ENCODE results near the gene ADGRG3. TPM values are rescaled to one million over a fixed set of nuclear protein-coding genes. Genes with fewer than 3 reads are reported as not detected.

The ADGRG3 gene
- total and polyA plus RNA-seq, 10 of the 15 experiments (the other 5 are each of a cell fraction or from before 2014, with no cell fraction given) = 0.10 to 0.11 (median 0.10) TPM; not detected in 7

GRCh38 chr16:57704011-57704904 is 36.2 kb downstream of the ADGRG3 start (continued):
- TF ChIP-seq PRDM15 (CRISPR knock-in tag; IDR thresholded peaks at IDR 0.05) (no peak), IKZF2 (IDR thresholded peaks at IDR 0.05) (no peak), TARDBP (IDR thresholded peaks at IDR 0.05; ENCODE audit: borderline replicate concordance) (no peak), NFYB (IDR thresholded peaks at IDR 0.05; ENCODE audit: insufficient read depth, low read depth, low read length) (no peak), RB1 (IDR thresholded peaks at IDR 0.05; ENCODE audit: borderline replicate concordance) (no peak), ZBTB11 (CRISPR knock-in tag; IDR thresholded peaks at IDR 0.05) (no peak), CHD4 (IDR thresholded peaks at IDR 0.05) (no peak)
- TF ChIP-seq, protein P1, sequence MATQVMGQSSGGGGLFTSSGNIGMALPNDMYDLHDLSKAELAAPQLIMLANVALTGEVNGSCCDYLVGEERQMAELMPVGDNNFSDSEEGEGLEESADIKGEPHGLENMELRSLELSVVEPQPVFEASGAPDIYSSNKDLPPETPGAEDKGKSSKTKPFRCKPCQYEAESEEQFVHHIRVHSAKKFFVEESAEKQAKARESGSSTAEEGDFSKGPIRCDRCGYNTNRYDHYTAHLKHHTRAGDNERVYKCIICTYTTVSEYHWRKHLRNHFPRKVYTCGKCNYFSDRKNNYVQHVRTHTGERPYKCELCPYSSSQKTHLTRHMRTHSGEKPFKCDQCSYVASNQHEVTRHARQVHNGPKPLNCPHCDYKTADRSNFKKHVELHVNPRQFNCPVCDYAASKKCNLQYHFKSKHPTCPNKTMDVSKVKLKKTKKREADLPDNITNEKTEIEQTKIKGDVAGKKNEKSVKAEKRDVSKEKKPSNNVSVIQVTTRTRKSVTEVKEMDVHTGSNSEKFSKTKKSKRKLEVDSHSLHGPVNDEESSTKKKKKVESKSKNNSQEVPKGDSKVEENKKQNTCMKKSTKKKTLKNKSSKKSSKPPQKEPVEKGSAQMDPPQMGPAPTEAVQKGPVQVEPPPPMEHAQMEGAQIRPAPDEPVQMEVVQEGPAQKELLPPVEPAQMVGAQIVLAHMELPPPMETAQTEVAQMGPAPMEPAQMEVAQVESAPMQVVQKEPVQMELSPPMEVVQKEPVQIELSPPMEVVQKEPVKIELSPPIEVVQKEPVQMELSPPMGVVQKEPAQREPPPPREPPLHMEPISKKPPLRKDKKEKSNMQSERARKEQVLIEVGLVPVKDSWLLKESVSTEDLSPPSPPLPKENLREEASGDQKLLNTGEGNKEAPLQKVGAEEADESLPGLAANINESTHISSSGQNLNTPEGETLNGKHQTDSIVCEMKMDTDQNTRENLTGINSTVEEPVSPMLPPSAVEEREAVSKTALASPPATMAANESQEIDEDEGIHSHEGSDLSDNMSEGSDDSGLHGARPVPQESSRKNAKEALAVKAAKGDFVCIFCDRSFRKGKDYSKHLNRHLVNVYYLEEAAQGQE (IDR thresholded peaks at IDR 0.05; ENCODE audit: low read depth, low read length) = no peak
- TF ChIP-seq, protein P2, sequence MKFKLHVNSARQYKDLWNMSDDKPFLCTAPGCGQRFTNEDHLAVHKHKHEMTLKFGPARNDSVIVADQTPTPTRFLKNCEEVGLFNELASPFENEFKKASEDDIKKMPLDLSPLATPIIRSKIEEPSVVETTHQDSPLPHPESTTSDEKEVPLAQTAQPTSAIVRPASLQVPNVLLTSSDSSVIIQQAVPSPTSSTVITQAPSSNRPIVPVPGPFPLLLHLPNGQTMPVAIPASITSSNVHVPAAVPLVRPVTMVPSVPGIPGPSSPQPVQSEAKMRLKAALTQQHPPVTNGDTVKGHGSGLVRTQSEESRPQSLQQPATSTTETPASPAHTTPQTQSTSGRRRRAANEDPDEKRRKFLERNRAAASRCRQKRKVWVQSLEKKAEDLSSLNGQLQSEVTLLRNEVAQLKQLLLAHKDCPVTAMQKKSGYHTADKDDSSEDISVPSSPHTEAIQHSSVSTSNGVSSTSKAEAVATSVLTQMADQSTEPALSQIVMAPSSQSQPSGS (IDR thresholded peaks at IDR 0.05; ENCODE audit: low read length) = no peak
